Measurements from ENCODE around the gene RP9. TPM values are rescaled to one million over a fixed set of nuclear protein-coding genes. Genes with fewer than 3 reads are reported as not detected.

RP9 gene
- total RNA-seq, 1 experiment from 2014 or later: 16.2 TPM

- no peaks in the 10 kb centered on the region for H3K79me2 ChIP-seq (ENCODE audit: insufficient read depth, low read length)
- H3K9ac ChIP-seq (ENCODE audit: extremely low read depth, insufficient read length, low read length): peak overlapping the region; percentile 55
- Mint-ChIP-seq H3K27me3 (ENCODE audit: low read depth) (no peaks in the 10 kb centered on the region), H3K27ac (peak overlapping the region in 2 of 3 experiments; percentile 84 to 92; a peak in 4 of 7 replicates), H3K9me3 (no peaks in the 10 kb centered on the region; a peak in 1 of 5 replicates), H3K4me3 (peak overlapping the region; percentile 90 to 91), H3K36me3 (ENCODE audit: insufficient read depth in 1 of 3, low read depth in 3 of 3) (no peaks in the 10 kb centered on the region), H3K4me1 (peaks cover 10 to 13% of the 10 kb centered on the region in 2 experiments; a peak in 3 of 4 replicates)
- H3K4me1 ChIP-seq (ENCODE audit: insufficient read depth, low read length): no peaks in the 10 kb centered on the region; the same call in 1 of the 2 replicates
- H3K79me1 ChIP-seq (ENCODE audit: insufficient read depth, low read depth, low read length, poor library complexity, severe bottlenecking): no peaks in the 10 kb centered on the region
- no peak overlapping the region for H4K8ac ChIP-seq (replicated peaks; ENCODE audit: insufficient read length, low read depth, low read length)
- H3K4me2 ChIP-seq (ENCODE audit: insufficient read depth, insufficient read length, low read length): peak overlapping the region; percentile 97
- no peak overlapping the region for H3K18ac ChIP-seq (ENCODE audit: insufficient read length, low read depth, low read length)
- H4K5ac ChIP-seq (ENCODE audit: insufficient read length, low read depth, low read length): no peak overlapping the region
- DNase-seq: no peak
- H3K4ac ChIP-seq (ENCODE audit: low read depth, low read length): no peak overlapping the region
- no peak overlapping the region for H3K14ac ChIP-seq (ENCODE audit: insufficient read depth, low read length)
- no peak overlapping the region for H2BK12ac ChIP-seq (ENCODE audit: insufficient read length, low read depth, low read length)
- H2AFZ ChIP-seq (ENCODE audit: low read length): peak overlapping the region; percentile 9
- no peak overlapping the region for H3K23ac ChIP-seq (ENCODE audit: insufficient read length, low read depth, low read length)
- no peak overlapping the region for H2BK15ac ChIP-seq (ENCODE audit: low read depth, low read length)
- H3K27me3 ChIP-seq (ENCODE audit: insufficient read depth, low read length): no peaks in the 10 kb centered on the region
- no peak overlapping the region for H2AK5ac ChIP-seq (ENCODE audit: insufficient read length, low read length)
- no peak for TF ChIP-seq CTCF (conservative IDR thresholded peaks at IDR 0.05)
- H3K56ac ChIP-seq (ENCODE audit: insufficient read length, low read depth, low read length): no peak overlapping the region
- no peak overlapping the region for H2BK20ac ChIP-seq (ENCODE audit: low read depth, low read length, poor library complexity, severe bottlenecking)
- peaks cover 7% of the 10 kb centered on the region for H3K23me2 ChIP-seq (ENCODE audit: insufficient read length, low read depth, low read length, poor library complexity, severe bottlenecking)
- H4K91ac ChIP-seq (ENCODE audit: insufficient read length, low read depth, low read length): no peak overlapping the region
- H3K9me3 ChIP-seq (ENCODE audit: control insufficient read depth, low read depth, low read length): no peaks in the 10 kb centered on the region
- no CpG with 5 or more reads among the region's 11 CpGs for WGBS (ENCODE audit: extremely low coverage, insufficient read length, low lambda C conversion rate)
- H3T11ph ChIP-seq (ENCODE audit: low read length): no peak overlapping the region
- no peak overlapping the region for H2BK5ac ChIP-seq (ENCODE audit: insufficient read length, low read length)
- no peak overlapping the region for H3K27ac ChIP-seq (ENCODE audit: insufficient read length, low read depth, low read length)
- H2BK120ac ChIP-seq (ENCODE audit: low read depth, low read length, poor library complexity, severe bottlenecking): no peak overlapping the region
- no peaks in the 10 kb centered on the region for H4K20me1 ChIP-seq (ENCODE audit: control insufficient read depth, insufficient read depth, insufficient read length)
Measured at GRCh38 chr7:33129806-33130153, 20.6 kb upstream of the RP9 start.

Data from H9 (cell line).